IPS-15b (cell line): ENCODE data around the gene MTERF1.
"Not testable (repeated sequence)": the region's sequence is repeated elsewhere in the genome, so short reads cannot be mapped to it uniquely, and the experiment has no call there.

Experiments used
- H3K27me3 ChIP-seq: one replicate; pipeline ENCODE4 v1.6.1; 2013; ENCODE audit warnings: low read length; ENCODE audit not compliant: control insufficient read depth, insufficient read depth
- H3K36me3 ChIP-seq: one replicate; pipeline ENCODE4 v1.6.1; 2013; ENCODE audit warnings: low read length; ENCODE audit not compliant: control insufficient read depth, insufficient read depth
- H3K4me1 ChIP-seq: one replicate; pipeline ENCODE4 v1.6.1; 2013; ENCODE audit warnings: mild to moderate bottlenecking, low read length; ENCODE audit not compliant: control insufficient read depth, insufficient read depth
- H3K4me3 ChIP-seq: one replicate; pipeline ENCODE4 v1.5.1; 2013; ENCODE audit warnings: low read depth, low read length
- H3K9ac ChIP-seq: one replicate; pipeline ENCODE4 v1.6.1; 2013; ENCODE audit warnings: low read depth, mild to moderate bottlenecking, low read length
- H3K9me3 ChIP-seq: one replicate; pipeline ENCODE4 v1.6.1; 2013; ENCODE audit warnings: mild to moderate bottlenecking, low read length; ENCODE audit not compliant: control insufficient read depth, insufficient read depth

MTERF1 gene

DNA sequence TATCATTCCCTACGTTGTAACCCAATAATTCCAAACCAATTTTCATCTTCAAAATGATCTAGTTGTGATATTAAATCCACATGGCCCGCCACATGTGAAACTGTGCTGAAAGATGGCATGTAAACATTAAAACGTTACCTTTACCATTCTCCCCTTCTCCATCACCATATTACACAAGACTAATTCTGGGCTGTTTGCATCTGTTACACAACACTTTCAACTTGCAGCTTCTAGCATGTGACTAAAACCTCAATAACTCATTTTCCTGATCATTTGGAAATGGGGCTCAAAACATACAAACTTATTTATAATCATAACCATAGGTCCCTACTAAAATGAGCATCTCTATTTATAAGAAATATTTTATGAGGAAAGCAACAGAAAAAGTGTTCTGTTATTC is 4.7 kb downstream of the MTERF1 start:
- H3K9ac ChIP-seq: no peak overlapping the region
- no peaks in the 10 kb centered on the region for H3K27me3 ChIP-seq
- H3K4me3 ChIP-seq: no peak overlapping the region
- no peaks in the 10 kb centered on the region for H3K36me3 ChIP-seq
- no peaks in the 10 kb centered on the region for H3K4me1 ChIP-seq
- H3K9me3 ChIP-seq: no peaks in the 10 kb centered on the region

DNA sequence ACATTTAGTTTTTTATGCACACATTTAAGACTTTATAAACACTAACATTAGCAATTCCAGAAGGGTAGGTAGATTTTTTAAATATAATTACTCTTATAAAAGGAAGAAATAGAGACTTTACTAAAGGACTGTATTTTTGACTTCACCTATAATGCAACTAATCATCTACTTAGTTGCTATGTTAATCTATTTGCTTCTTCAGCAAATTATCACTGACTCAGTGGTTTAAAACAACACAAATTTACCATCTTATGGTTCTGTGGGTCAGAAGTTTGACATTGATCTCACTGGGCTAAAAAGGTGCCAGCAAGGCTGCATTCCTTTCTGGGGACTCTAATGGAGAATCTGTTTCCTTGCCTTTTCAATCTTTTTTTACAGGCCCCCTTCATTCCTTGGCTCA is 7.6 kb downstream of the MTERF1 start:
- H3K9me3 ChIP-seq: no peaks in the 10 kb centered on the region
- no peaks in the 10 kb centered on the region for H3K36me3 ChIP-seq
- H3K4me1 ChIP-seq: no peaks in the 10 kb centered on the region
- H3K27me3 ChIP-seq: no peaks in the 10 kb centered on the region
- no peak overlapping the region for H3K9ac ChIP-seq
- H3K4me3 ChIP-seq: no peak overlapping the region

DNA sequence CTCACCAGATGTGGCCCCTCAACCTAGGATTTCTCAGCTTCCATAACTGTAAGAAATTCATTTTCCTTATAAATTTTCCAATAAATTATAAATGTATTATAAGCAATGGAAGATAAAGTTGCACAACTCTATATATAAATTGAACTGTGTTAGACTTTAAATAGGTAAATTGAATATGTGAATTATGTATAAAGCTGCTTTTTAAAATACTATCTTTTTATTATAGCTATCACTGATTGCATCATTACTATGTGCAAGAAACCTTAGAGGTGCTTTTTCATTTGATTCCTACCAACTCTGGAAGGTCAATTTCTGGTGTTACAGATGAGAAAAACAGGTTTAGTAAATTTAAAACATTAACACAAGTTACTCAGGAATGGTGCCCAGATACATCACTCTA is 8.4 kb downstream of the MTERF1 start:
- Histone ChIP-seq H3K9me3 (no peaks in the 10 kb centered on the region), H3K36me3 (no peaks in the 10 kb centered on the region), H3K27me3 (no peaks in the 10 kb centered on the region), H3K9ac (no peak overlapping the region), H3K4me3 (no peak overlapping the region), H3K4me1 (no peaks in the 10 kb centered on the region)

DNA sequence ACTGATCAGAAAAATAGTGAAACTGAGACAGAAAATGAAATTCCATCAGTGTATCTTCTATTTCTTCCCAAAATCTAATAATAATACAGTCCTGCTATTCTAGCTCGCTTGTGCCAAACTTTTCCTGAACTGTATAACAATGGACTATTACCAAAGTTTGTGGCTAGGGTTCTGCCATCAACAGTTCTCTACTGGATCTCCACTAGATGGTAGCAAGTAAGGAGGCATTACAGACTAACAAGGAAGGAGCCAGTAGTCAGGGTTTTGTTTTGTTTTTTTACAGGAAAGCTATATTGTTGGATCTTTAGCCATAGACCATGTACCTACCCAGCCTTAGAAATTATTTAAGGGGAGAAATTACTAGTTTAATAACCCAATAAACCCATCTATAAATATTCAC is 10.8 kb downstream of the MTERF1 start:
- H3K4me1 ChIP-seq: no peaks in the 10 kb centered on the region
- H3K27me3 ChIP-seq: no peaks in the 10 kb centered on the region
- H3K9ac ChIP-seq: no peak overlapping the region
- H3K36me3 ChIP-seq: no peaks in the 10 kb centered on the region
- no peak overlapping the region for H3K4me3 ChIP-seq
- no peaks in the 10 kb centered on the region for H3K9me3 ChIP-seq

DNA sequence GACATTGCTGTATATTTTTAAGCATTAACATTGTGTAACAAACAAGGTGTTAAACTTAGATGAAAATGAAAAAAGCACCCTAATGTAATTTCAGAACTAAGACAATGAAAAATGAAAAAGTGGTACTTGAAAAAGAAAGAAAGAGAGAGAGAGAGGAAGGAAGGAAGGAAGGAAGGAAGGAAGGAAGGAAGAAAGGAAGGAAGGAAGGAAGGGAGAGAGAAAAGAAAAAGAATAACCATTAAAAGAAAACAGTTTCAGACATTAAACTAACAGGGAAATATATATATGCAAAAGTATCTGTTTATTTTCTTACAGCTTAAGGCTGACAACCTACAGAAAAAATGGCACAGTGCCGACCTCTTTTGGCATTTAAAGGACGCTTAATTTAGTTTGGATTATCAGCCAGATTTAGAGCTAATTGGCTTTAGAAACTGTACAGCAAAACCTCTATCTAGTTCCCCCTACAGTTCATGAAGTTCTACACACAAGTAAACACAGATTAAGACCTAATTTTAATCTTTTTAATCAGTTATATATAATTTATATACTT is 13.8 kb downstream of the MTERF1 start:
- Histone ChIP-seq H3K9ac (no peak overlapping the region), H3K9me3 (no peaks in the 10 kb centered on the region), H3K27me3 (no peaks in the 10 kb centered on the region), H3K36me3 (no peaks in the 10 kb centered on the region), H3K4me3 (no peak overlapping the region), H3K4me1 (no peaks in the 10 kb centered on the region)

DNA sequence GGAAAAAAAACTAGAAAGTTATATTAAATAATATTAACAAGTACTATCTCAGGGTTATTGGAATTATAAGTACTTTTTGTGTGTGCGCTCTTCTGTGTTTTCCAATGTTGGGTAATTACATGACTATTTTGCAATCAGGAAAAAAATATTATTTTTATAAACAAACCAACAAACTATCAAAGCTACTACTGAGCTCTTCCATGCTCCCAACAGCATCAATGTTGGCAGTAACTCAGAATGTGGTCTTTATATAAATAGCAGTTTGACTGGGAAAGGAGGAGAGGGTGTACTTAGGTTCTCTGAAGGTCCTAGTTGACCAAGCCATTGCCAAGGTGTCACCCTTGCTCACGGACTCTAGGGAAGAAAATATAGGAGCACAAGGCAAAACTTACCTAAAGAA is 15.0 kb downstream of the MTERF1 start:
- H3K27me3 ChIP-seq: no peaks in the 10 kb centered on the region
- no peaks in the 10 kb centered on the region for H3K36me3 ChIP-seq
- H3K4me3 ChIP-seq: no peak overlapping the region
- no peaks in the 10 kb centered on the region for H3K4me1 ChIP-seq
- H3K9me3 ChIP-seq: no peaks in the 10 kb centered on the region
- no peak overlapping the region for H3K9ac ChIP-seq

DNA sequence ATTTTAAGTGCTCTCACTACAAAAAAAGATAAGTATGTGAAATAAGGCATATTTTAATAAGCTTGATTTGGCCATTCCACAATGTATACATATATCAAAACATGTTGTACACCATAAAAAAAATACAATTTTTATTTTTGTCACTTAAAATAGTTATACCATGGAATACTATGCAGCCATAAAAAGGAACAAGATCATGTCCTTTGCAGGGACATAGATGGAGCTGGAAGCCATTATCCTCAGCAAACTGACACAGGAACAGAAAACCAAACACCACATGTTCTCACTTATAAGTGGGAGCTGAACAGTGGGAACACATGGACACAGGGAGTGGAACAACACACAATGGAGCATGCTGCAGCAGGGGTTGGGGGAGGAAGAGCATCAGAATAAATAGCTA is 15.9 kb downstream of the MTERF1 start:
- H3K9ac ChIP-seq, H3K9me3 ChIP-seq, H3K36me3 ChIP-seq, H3K27me3 ChIP-seq, H3K4me3 ChIP-seq, H3K4me1 ChIP-seq: not testable (repeated sequence)

DNA sequence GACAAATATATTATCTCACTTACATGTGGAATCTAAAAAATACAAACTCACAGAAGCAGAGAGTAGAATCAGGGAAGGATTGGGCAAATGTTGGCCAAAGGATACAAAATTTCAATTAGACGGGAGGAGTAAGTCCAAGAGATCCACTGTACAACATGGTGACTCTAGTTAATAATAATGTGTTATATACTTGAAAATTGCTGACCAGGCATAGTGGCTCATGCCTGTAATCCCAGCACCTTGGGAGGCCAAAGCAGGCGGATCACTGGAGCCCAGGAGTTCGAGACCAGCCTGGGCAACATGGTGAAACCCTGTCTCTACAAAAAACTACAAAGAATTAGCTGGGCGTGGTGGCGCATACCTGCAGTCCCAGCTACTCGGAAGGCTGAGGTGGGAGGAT is 16.4 kb downstream of the MTERF1 start:
- no peak overlapping the region for H3K4me3 ChIP-seq
- H3K9me3 ChIP-seq: no peaks in the 10 kb centered on the region
- H3K9ac ChIP-seq: no peak overlapping the region
- H3K4me1 ChIP-seq: no peaks in the 10 kb centered on the region
- H3K27me3 ChIP-seq: no peaks in the 10 kb centered on the region
- H3K36me3 ChIP-seq: no peaks in the 10 kb centered on the region

DNA sequence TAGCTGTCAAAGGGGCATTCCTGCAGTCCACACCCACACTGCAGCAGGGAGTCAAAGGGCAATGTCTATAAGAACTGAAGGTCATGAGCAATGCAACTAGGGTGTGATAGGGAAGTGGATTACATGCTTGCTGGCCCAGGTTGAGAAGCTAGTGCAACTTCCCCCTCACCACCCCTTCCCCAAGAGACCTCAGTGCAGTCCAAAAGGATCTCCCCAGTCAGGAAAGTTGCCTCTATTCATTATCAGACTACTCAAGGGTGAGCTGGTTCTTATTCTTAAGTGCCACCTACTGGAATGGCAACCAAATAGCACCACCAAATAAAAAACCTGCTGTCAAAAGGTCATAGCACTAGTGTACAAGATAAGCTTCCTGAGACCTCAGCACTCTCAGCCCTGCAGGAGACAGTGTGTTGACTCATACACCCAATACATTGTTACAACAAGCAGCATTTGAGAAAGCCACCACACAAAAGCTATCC is 28.2 kb downstream of the MTERF1 start:
- H3K9ac ChIP-seq: no peak overlapping the region
- no peak overlapping the region for H3K4me3 ChIP-seq
- no peaks in the 10 kb centered on the region for H3K36me3 ChIP-seq
- no peaks in the 10 kb centered on the region for H3K27me3 ChIP-seq
- H3K9me3 ChIP-seq: no peaks in the 10 kb centered on the region
- H3K4me1 ChIP-seq: no peaks in the 10 kb centered on the region

DNA sequence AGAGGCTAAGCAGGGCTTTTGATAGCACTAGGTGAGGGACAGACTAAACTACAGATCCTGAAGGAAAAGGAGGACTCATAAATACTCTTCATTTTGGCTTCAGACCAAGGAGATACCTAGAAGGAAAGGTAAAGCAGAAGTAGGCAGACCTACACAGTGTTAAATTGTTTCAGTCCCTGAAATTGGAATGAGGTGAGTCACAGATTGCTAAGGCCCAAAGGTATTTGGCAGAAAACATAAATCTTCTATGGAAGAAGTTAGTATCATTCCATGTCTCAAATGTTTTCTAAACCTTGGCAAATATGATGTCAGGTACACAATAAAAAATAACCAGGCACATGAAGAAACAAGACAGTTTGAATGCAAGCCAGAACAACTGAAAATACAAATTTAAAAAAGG is 30.0 kb downstream of the MTERF1 start:
- Histone ChIP-seq H3K36me3 (no peaks in the 10 kb centered on the region), H3K4me3 (no peak overlapping the region), H3K27me3 (no peaks in the 10 kb centered on the region), H3K9ac (no peak overlapping the region), H3K9me3 (no peaks in the 10 kb centered on the region), H3K4me1 (no peaks in the 10 kb centered on the region)

DNA sequence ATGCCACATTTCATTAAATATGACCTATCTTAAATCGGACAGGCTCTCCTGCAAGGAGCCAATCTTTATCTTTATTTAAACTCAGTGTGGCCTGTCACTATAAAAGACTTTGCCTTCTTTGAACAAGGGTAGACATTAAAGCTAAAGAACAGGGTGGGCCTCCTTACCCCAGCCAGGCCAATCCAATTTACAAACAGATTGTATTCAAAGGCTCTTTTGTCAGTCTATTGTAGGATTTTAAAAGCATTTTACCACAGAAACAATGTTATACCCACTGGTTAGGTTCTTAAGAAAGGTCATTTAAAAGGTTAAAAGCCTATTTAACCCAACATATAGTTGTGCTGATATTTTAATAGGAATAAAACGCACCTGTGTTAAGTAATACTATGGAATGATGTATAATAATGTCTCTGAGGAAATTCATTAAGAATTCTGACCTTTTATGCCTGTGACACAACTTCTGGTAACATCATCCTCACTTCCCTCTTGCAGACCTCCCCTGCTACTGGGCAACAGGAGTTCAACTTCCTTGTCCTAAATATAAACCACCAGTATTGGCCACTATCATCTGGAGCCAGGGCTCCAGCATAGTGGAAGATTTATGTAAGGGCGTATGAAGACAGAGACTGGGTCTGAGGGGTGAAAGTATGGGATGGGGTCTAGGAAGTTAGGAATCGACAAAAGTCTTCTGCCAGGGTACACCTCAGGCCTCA is 32.5 kb downstream of the MTERF1 start:
- H3K36me3 ChIP-seq: no peaks in the 10 kb centered on the region
- H3K9me3 ChIP-seq: no peaks in the 10 kb centered on the region
- H3K4me1 ChIP-seq: no peaks in the 10 kb centered on the region
- H3K9ac ChIP-seq: no peak overlapping the region
- no peak overlapping the region for H3K4me3 ChIP-seq
- H3K27me3 ChIP-seq: no peaks in the 10 kb centered on the region

DNA sequence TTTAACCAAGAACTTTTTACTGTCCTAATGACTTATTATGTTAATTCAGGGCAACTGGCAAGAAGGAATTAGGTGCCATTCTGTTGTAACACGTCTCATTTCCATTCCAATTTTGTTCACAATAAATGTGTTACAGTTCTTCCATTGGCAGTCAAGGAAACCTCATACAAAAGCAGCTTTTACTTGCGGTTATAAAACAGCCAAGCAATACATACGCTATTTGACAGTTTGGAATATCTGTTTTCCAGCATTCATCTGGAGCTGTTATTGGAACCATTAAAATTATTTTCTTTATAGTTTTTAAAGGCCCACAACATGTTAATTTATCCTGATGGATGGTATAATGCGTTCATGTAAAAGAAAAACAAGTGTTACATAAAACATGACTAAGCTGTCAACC is 33.3 kb downstream of the MTERF1 start:
- Histone ChIP-seq H3K27me3 (no peaks in the 10 kb centered on the region), H3K36me3 (no peaks in the 10 kb centered on the region), H3K4me3 (no peak overlapping the region), H3K4me1 (no peaks in the 10 kb centered on the region), H3K9ac (no peak overlapping the region), H3K9me3 (no peaks in the 10 kb centered on the region)
